NCI-H2227 treated with DMSO at 0.1 percent for 48 hours (cell line): ENCODE results near the gene UBE2A.

Experiments
- DNase-seq: peaks from one replicate; lab custom pipeline; 2025; lab: John Stamatoyannopoulos, UW

UBE2A gene

GRCh38 chrX:119607018-119607389 lies 32.6 kb downstream of the UBE2A start:
- DNase-seq: peak; percentile 77

GRCh38 chrX:119614776-119615175 lies 40.4 kb downstream of the UBE2A start:
- DNase-seq: no peak

GRCh38 chrX:119617517-119618164 lies 43.3 kb downstream of the UBE2A start:
- DNase-seq: no peak

- DNase-seq: no peak
Measured at GRCh38 chrX:119618439-119618838, 44.1 kb downstream of the UBE2A start.

GRCh38 chrX:119622356-119623232 lies 48.2 kb downstream of the UBE2A start:
- peak; percentile 18 for DNase-seq

GRCh38 chrX:119624417-119624816 lies 50.1 kb downstream of the UBE2A start:
- no peak for DNase-seq

GRCh38 chrX:119624951-119625668 lies 50.7 kb downstream of the UBE2A start:
- DNase-seq: no peak

- no peak for DNase-seq
Measured at GRCh38 chrX:119625843-119626242, 51.5 kb downstream of the UBE2A start.
